Measurements from ENCODE around the gene RPS27.
"Not testable (repeated sequence)": the region's sequence is repeated elsewhere in the genome, so short reads cannot be mapped to it uniquely, and the experiment has no call there.

Gene RPS27

GRCh38 chr1:153987621-153988020, 2.9 kb upstream of the RPS27 start:
- no peak for DNase-seq

- no peak for DNase-seq
Measured at GRCh38 chr1:153991151-153991630, 629 bp downstream of the RPS27 start.

GRCh38 chr1:153991806-153992205, 1.2 kb downstream of the RPS27 start:
- no peak for DNase-seq

- DNase-seq, result no peak
Measured at GRCh38 chr1:153995202-153995601, 4.6 kb downstream of the RPS27 start.

- DNase-seq, result no peak
Measured at GRCh38 chr1:153995640-153996039, 5.1 kb downstream of the RPS27 start.

GRCh38 chr1:153996882-153997281, 6.3 kb downstream of the RPS27 start:
- not testable (repeated sequence) for DNase-seq

GRCh38 chr1:154000420-154000819, 9.9 kb downstream of the RPS27 start:
- no peak for DNase-seq

- DNase-seq, result no peak
Measured at GRCh38 chr1:154006136-154006535, 15.6 kb downstream of the RPS27 start.

GRCh38 chr1:154012129-154012528, 21.6 kb downstream of the RPS27 start:
- no peak for DNase-seq

GRCh38 chr1:154012543-154012942, 22.0 kb downstream of the RPS27 start:
- DNase-seq, result not testable (repeated sequence)

- DNase-seq, result no peak
Measured at GRCh38 chr1:154014154-154014907, 23.8 kb downstream of the RPS27 start.

- DNase-seq, result no peak
Measured at GRCh38 chr1:154019269-154019668, 28.7 kb downstream of the RPS27 start.

GRCh38 chr1:154019940-154020339, 29.4 kb downstream of the RPS27 start:
- no peak for DNase-seq

- not testable (repeated sequence) for DNase-seq
Measured at GRCh38 chr1:154033697-154034096, 43.1 kb downstream of the RPS27 start.

Measured in cortex of kidney (tissue), 1 donor.